ENCODE measurements around the gene CLPTM1.
"Not testable (repeated sequence)": the region's sequence is repeated elsewhere in the genome, so short reads cannot be mapped to it uniquely, and the experiment has no call there.

CLPTM1 gene, protein sequence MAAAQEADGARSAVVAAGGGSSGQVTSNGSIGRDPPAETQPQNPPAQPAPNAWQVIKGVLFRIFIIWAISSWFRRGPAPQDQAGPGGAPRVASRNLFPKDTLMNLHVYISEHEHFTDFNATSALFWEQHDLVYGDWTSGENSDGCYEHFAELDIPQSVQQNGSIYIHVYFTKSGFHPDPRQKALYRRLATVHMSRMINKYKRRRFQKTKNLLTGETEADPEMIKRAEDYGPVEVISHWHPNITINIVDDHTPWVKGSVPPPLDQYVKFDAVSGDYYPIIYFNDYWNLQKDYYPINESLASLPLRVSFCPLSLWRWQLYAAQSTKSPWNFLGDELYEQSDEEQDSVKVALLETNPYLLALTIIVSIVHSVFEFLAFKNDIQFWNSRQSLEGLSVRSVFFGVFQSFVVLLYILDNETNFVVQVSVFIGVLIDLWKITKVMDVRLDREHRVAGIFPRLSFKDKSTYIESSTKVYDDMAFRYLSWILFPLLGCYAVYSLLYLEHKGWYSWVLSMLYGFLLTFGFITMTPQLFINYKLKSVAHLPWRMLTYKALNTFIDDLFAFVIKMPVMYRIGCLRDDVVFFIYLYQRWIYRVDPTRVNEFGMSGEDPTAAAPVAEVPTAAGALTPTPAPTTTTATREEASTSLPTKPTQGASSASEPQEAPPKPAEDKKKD

DNA sequence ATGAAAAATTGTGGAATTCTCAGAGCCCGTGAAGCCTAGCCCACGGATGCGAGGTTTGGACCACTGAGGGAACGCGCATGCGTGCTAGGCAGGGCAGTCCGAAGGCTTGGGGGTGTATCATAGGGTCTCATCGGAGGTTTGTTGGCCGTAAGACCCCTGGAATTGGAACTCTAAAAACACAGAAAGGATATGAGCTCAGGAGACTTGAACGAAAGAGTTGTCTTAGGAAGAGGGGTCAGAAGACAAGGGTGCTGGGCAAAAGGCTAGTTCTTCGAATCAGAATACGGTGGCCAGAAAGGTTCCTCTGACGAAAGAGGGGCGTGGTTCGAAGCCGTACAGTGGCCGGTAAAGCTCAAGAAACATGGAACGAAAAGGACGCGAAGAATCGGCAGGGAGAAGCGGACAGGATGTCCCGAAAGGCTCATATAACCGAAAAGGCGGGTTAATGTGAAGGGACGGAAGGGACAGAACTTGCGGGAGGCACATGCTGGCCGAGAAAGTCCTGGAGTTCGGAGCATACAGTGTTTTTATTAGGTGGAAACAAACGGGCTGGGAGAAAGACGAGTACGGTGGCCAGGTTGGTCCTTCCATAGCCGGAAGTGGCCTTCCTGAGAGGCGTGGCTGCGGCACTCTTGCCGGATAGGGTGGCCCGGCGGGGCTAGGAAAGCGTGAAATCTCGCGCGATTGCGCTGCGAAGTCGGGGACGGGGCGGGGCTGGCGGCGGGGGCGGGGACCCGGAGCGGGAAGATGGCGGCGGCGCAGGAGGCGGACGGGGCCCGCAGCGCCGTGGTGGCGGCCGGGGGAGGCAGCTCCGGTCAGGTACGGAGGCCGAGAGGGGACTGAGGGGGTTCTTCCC lies at the start of gene CLPTM1:
CLPTM1 (plus strand) TSS at position 732 of the 856 bp plus-strand sequence; CDS start at position 748, 16 bp downstream.
- peak; percentile 88 for DNase-seq

DNA sequence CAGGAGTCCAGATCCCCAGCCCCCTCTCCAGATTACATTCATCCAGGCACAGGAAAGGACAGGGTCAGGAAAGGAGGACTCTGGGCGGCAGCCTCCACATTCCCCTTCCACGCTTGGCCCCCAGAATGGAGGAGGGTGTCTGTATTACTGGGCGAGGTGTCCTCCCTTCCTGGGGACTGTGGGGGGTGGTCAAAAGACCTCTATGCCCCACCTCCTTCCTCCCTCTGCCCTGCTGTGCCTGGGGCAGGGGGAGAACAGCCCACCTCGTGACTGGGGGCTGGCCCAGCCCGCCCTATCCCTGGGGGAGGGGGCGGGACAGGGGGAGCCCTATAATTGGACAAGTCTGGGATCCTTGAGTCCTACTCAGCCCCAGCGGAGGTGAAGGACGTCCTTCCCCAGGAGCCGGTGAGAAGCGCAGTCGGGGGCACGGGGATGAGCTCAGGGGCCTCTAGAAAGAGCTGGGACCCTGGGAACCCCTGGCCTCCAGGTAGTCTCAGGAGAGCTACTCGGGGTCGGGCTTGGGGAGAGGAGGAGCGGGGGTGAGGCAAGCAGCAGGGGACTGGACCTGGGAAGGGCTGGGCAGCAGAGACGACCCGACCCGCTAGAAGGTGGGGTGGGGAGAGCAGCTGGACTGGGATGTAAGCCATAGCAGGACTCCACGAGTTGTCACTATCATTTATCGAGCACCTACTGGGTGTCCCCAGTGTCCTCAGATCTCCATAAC lies 49.6 kb upstream of the CLPTM1 start, which contains the start of gene APOE:
APOE (plus strand) TSS at position 360 of the 724 bp plus-strand sequence. CDS start 829 bp downstream, outside the sequence.
- no peak for DNase-seq

DNA sequence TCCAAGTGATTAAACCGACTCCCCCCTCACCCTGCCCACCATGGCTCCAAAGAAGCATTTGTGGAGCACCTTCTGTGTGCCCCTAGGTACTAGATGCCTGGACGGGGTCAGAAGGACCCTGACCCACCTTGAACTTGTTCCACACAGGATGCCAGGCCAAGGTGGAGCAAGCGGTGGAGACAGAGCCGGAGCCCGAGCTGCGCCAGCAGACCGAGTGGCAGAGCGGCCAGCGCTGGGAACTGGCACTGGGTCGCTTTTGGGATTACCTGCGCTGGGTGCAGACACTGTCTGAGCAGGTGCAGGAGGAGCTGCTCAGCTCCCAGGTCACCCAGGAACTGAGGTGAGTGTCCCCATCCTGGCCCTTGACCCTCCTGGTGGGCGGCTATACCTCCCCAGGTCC lies 47.6 kb upstream of the CLPTM1 start:
- DNase-seq = no peak

DNA sequence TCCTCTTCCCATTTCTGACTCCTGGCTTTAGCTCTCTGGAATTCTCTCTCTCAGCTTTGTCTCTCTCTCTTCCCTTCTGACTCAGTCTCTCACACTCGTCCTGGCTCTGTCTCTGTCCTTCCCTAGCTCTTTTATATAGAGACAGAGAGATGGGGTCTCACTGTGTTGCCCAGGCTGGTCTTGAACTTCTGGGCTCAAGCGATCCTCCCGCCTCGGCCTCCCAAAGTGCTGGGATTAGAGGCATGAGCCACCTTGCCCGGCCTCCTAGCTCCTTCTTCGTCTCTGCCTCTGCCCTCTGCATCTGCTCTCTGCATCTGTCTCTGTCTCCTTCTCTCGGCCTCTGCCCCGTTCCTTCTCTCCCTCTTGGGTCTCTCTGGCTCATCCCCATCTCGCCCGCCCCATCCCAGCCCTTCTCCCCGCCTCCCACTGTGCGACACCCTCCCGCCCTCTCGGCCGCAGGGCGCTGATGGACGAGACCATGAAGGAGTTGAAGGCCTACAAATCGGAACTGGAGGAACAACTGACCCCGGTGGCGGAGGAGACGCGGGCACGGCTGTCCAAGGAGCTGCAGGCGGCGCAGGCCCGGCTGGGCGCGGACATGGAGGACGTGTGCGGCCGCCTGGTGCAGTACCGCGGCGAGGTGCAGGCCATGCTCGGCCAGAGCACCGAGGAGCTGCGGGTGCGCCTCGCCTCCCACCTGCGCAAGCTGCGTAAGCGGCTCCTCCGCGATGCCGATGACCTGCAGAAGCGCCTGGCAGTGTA lies 46.9 kb upstream of the CLPTM1 start:
- no peak for DNase-seq

DNA sequence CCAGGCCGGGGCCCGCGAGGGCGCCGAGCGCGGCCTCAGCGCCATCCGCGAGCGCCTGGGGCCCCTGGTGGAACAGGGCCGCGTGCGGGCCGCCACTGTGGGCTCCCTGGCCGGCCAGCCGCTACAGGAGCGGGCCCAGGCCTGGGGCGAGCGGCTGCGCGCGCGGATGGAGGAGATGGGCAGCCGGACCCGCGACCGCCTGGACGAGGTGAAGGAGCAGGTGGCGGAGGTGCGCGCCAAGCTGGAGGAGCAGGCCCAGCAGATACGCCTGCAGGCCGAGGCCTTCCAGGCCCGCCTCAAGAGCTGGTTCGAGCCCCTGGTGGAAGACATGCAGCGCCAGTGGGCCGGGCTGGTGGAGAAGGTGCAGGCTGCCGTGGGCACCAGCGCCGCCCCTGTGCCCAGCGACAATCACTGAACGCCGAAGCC lies 46.3 kb upstream of the CLPTM1 start:
- no peak for DNase-seq

DNA sequence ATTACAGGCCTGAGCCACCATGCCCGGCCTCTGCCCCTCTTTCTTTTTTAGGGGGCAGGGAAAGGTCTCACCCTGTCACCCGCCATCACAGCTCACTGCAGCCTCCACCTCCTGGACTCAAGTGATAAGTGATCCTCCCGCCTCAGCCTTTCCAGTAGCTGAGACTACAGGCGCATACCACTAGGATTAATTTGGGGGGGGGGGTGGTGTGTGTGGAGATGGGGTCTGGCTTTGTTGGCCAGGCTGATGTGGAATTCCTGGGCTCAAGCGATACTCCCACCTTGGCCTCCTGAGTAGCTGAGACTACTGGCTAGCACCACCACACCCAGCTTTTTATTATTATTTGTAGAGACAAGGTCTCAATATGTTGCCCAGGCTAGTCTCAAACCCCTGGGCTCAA lies 45.4 kb upstream of the CLPTM1 start:
- no peak for DNase-seq

DNA sequence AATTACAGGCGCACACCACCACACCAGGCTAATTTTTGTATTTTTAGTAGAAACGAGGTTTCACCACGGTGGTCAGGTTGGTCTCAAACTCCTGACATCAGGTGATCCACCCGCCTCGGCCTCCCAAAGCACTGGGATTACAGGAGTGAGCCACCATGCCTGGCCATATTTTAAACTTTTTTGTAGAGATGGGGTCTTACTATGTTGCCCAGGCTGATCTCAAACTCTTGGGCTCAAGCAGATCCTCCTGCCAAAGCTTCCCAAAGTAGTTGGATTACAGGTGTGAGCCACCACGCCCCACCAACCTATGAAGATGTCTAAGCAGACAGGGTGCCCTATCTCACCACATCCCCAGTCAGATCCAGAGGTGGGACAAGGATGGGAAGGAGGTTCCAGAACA lies 43.3 kb upstream of the CLPTM1 start:
- not testable (repeated sequence) for DNase-seq

DNA sequence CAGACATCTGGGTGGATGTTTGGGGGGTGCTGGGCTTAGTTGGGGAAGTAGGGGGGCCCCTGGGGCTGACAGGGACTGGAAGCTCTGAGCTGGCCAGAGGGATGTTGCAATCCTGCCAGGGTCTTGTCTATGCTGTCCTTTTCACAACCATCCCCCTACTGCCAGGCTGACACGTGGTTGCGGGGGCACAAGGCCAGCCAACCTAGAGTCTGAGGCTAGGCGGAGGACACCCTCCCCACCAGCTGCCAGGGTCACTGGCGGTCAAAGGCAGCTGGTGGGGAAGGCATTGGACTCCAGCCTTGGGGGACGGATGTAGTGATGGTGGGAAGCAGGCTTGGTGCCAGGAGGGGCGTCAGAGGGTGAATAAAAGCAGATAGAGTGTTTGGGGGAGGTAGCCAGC lies 42.3 kb upstream of the CLPTM1 start:
- DNase-seq = no peak

DNA sequence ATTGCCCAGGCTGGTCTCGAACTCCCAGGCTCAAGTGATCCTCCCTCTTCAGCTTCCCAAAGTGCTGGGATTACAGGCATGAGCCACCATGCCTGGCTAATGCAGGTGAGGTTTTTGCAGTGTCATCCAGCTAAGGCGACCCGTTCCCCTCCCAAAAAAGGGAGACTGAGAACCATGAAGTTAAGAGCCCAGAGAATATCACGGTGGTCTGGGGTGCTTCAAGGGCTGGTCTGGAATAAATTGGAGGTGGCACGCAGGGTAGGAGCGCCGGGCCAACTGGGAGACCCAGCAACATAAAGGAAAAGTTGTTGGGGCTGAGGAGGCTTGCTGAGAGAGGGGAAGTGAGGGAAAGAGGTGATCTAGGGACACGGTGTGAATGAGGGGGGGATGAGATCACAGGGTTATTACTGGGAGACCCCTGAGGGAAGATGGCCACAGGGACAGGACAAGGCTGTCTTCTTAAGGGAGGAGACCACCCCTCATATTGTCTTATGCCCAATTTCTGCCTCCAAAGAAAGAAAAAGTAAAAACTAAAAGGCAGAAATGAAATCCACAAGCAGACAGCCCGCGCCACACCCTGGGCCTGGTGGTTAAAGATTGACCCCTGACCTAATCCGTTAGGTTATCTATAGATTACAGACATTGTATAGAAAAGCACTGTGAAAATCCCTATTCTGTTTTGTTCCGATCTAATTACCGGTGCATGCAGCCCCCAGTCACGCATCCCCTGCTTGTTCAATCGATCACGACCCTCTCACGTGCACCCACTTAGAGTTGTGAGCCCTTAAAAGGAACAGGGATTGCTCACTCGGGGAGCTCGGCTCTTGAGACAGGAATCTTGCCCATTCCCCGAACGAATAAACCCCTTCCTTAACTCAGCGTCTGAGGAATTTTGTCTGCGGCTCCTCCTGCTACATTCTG lies 41.4 kb upstream of the CLPTM1 start:
- DNase-seq = not testable (repeated sequence)

DNA sequence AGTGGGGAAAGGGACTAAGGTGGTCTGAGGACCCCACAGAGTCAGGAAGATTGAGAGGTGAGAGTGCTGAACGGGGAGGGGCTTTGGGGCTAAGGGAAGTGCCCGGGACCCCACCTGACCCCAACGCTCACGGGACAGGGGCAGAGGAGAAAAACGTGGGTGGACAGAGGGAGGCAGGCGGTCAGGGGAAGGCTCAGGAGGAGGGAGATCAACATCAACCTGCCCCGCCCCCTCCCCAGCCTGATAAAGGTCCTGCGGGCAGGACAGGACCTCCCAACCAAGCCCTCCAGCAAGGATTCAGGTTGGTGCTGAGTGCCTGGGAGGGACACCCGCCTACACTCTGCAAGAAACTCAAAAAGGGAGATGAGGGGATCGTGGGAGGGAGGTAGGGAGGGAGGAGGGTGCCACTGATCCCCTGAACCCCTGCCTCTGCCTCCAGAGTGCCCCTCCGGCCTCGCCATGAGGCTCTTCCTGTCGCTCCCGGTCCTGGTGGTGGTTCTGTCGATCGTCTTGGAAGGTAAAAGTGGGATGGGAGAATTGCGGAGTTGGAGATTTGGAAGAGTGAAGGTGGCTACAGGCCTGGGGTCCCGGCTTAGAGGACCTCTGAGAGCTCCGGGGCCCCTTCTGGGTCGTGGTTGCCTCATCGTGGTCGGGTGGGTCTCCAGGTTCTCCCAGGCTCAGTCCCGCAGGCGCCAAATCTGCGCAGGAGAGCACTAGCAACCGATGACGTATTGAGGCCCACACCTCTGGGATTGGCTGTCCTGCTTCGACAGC lies 40.6 kb upstream of the CLPTM1 start, which contains the start of gene APOC1:
APOC1 (plus strand) TSS at position 176 of the 774 bp plus-strand sequence; CDS start at position 460, 284 bp downstream.
- DNase-seq = peak; percentile 63

DNA sequence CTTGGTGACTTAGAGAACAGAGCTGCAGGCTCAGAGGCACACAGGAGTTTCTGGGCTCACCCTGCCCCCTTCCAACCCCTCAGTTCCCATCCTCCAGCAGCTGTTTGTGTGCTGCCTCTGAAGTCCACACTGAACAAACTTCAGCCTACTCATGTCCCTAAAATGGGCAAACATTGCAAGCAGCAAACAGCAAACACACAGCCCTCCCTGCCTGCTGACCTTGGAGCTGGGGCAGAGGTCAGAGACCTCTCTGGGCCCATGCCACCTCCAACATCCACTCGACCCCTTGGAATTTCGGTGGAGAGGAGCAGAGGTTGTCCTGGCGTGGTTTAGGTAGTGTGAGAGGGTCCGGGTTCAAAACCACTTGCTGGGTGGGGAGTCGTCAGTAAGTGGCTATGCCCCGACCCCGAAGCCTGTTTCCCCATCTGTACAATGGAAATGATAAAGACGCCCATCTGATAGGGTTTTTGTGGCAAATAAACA lies 30.9 kb upstream of the CLPTM1 start:
- no peak for DNase-seq

DNA sequence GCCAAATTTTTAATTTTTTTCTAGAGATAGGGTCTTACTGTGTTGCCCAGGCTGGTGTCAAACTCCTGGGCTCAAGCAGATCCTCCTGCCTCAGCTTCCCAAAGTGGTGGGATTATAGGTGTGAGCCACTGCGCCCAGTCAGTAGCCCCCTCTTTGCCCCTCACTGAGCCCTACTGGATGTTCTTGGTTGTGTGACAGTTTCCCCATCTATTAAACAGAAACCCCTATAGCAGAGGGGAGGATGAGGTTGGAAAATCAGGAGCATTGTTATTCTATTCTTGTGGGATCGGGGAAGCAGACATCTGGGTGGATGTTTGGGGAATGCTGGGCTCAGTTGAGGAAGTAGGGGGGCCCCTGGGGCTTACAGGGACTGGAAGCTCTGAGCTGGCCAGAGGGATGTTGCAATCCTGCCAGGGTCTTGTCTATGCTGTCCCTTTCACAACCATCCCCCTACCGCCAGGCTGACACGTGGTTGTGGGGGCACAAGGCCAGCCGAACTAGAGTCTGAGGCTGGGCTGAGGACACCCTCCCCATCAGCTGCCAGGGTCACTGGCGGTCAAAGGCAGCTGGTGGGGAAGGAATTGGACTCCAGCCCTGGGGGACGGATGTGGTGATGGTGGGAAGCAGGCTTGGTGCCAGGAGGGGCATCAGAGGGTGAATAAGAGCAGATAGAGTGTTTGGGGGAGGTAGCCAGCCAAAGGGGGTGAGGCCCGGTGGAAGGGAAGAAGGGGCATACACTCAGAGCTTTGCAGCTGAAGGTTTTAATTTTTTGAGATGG lies 29.9 kb upstream of the CLPTM1 start:
- no peak for DNase-seq

DNA sequence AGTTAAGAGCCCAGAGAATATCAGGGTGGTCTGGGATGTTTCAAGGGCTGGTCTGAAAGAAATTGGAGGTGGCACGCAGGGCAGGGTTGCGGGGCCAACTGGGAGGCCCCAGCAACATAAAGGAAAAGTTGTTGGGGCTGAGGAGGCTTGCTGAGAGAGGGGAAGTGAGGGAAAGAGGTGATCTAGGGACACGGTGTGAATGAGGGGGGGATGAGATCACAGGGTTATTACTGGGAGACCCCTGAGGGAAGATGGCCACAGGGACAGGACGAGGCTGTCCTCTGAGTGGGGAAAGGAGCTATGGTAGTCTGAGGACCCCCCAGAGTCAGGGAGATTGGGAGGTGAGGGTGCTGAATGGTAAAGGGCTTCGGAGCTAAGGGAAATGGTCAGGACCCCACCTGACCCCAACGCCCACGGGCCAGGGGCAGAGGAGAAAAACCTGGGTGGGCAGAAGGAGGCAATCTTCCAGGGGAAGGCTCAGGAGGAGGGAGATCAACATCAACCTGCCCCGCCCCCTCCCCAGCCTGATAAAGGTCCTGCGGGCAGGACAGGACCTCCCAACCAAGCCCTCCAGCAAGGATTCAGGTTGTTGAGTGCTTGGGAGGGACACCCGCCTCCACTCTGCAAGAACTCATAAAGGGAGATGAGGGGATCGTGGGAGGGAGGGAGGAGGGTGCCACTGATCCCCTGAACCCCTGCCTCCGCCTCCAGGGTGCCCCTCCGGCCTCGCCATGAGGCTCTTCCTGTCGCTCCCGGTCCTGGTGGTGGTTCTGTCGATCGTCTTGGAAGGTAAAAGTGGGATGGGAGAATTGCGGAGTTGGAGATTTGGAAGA lies 28.7 kb upstream of the CLPTM1 start:
- not testable (repeated sequence) for DNase-seq

DNA sequence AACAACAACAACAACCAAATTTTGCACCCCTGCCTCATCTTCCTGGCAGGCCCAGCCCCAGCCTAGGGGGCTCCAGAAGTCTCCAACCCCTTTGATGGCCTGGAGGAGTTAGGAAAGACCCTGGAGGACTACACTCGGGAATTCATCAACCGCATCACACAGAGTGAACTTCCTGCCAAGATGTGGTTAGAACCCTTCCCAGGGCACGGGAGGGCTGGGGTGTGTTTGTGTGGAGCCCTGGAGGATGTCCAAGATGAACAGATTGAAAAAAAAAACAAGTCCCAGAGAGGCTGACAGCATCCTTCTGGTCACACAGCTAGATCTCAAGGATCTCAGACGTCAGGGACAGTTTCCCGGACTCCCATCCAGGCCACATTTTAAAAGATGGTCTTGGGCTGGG lies 27.4 kb upstream of the CLPTM1 start:
- DNase-seq = no peak

DNA sequence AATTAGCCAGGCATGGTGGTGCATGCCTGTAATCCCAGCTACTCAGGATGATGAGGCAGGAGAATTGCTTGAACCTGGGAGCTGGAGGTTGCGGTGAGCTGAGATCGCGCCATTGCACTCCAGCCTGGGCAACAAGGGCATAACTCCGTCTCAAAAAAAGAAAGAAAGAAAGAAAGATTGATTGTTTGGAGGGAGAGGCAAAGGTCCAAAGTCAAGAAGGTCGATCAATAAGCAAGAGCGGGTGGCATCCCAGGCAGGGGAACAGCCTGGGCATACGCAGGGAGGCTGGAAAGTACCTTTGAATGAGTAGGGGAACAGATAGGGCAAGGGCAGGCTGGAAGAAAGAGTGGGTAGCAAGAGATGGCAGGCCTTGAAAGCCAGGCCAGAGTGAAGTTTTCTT lies 25.1 kb upstream of the CLPTM1 start:
- DNase-seq = no peak

DNA sequence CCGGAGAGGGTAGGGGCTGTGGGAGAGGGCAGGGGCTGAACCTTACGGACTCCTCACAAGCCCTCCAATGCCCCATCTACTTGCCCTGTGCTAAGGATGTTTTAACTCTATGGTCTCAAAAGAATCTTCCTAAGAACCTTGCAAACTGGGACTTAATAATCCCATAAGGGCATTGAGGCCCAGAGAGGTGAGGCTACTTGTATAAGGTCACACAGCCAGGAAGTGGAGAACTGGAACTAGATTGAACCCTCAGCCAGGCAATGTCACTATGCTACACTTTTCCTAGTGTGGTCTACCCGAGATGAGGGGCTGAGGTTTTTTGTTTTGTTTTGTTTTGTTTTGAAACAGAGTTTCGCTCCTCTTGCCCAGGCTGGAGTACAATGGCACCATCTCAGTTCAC lies 23.6 kb upstream of the CLPTM1 start:
- DNase-seq = no peak

DNA sequence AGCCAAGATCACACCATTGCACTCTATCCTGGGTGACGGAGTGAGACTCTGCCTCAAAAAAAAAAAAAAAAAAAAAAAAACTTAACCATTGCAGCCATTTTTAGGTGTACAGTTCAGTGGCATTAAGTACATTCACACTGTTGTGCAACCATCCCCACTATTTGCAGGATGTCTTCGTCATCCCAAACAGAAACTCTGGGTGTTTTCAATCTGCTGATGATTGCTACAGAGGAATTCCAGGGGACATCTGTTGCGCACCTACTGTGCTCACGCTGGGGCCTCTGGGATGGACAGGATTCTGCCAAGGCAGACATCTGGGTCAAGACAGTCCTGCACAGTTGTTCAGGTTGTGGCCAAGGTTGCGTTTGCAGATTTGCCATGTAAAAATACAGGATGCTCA lies 15.5 kb upstream of the CLPTM1 start:
- DNase-seq = no peak
